Nephron progenitor cell (in vitro differentiated cells): ENCODE measurements around the gene MIB2.
"Not testable (repeated sequence)": the region's sequence is repeated elsewhere in the genome, so short reads cannot be mapped to it uniquely, and the experiment has no call there.

Experiments
- DNase-seq: peaks from one replicate; pipeline ENCODE4 v3.0.0; 2021
- H3K27ac Mint-ChIP-seq: 2 replicates; pipeline ENCODE4 v1.8.0; 2021; ENCODE audit warnings: mild to moderate bottlenecking, moderate library complexity, mixed read lengths
- H3K27me3 Mint-ChIP-seq: 2 replicates; pipeline ENCODE4 v1.8.0; 2021; ENCODE audit warnings: mild to moderate bottlenecking, low read depth, mixed read lengths; ENCODE audit not compliant: poor library complexity
- H3K36me3 Mint-ChIP-seq: 2 replicates; pipeline ENCODE4 v1.8.0; 2021; ENCODE audit warnings: low read depth, mixed read lengths
- H3K4me1 Mint-ChIP-seq: 2 replicates; pipeline ENCODE4 v1.8.0; 2021; ENCODE audit warnings: mixed read lengths
- H3K4me3 Mint-ChIP-seq: 2 replicates; pipeline ENCODE4 v1.8.0; 2021; ENCODE audit warnings: mild to moderate bottlenecking, moderate library complexity, mixed read lengths
- H3K9me3 Mint-ChIP-seq: 2 replicates; pipeline ENCODE4 v1.8.0; 2021; ENCODE audit warnings: mild to moderate bottlenecking, moderate library complexity, mixed read lengths
- TF ChIP-seq, protein P1 (sequence below): fragments of 200-600 bp; sonication (generic); IDR thresholded peaks from 2 replicates; pipeline ENCODE4 v1.5.0; 2021; ENCODE audit warnings: antibody characterized with exemption

MIB2 gene

DNA sequence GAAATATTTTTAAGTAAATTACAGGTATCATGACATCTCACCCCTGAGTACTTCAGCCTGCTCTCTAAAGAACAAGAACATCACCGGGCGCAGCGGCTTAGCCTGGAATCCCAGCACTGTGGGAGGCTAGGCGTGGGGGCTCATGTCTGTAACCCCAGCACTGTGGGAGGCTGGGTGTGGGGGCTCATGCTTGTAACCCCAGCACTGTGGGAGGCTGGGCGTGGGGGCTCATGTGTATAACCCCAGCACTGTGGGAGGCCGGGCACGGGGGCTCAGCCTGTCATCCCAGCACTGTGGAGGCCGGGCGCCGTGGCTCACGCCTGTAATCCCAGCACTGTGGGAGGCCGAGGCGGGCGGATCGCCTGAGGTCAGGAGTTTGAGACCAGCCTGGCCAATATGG, 51.2 kb downstream of the MIB2 start:
- Mint-ChIP-seq H3K9me3 (no peaks in the 10 kb centered on the region), H3K36me3 (peaks cover 14% of the 10 kb centered on the region), H3K4me1 (no peaks in the 10 kb centered on the region), H3K27ac (no peak overlapping the region), H3K4me3 (no peak overlapping the region), H3K27me3 (no peaks in the 10 kb centered on the region)
- no peak for DNase-seq
- TF ChIP-seq, protein P1, sequence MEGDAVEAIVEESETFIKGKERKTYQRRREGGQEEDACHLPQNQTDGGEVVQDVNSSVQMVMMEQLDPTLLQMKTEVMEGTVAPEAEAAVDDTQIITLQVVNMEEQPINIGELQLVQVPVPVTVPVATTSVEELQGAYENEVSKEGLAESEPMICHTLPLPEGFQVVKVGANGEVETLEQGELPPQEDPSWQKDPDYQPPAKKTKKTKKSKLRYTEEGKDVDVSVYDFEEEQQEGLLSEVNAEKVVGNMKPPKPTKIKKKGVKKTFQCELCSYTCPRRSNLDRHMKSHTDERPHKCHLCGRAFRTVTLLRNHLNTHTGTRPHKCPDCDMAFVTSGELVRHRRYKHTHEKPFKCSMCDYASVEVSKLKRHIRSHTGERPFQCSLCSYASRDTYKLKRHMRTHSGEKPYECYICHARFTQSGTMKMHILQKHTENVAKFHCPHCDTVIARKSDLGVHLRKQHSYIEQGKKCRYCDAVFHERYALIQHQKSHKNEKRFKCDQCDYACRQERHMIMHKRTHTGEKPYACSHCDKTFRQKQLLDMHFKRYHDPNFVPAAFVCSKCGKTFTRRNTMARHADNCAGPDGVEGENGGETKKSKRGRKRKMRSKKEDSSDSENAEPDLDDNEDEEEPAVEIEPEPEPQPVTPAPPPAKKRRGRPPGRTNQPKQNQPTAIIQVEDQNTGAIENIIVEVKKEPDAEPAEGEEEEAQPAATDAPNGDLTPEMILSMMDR = no peak

DNA sequence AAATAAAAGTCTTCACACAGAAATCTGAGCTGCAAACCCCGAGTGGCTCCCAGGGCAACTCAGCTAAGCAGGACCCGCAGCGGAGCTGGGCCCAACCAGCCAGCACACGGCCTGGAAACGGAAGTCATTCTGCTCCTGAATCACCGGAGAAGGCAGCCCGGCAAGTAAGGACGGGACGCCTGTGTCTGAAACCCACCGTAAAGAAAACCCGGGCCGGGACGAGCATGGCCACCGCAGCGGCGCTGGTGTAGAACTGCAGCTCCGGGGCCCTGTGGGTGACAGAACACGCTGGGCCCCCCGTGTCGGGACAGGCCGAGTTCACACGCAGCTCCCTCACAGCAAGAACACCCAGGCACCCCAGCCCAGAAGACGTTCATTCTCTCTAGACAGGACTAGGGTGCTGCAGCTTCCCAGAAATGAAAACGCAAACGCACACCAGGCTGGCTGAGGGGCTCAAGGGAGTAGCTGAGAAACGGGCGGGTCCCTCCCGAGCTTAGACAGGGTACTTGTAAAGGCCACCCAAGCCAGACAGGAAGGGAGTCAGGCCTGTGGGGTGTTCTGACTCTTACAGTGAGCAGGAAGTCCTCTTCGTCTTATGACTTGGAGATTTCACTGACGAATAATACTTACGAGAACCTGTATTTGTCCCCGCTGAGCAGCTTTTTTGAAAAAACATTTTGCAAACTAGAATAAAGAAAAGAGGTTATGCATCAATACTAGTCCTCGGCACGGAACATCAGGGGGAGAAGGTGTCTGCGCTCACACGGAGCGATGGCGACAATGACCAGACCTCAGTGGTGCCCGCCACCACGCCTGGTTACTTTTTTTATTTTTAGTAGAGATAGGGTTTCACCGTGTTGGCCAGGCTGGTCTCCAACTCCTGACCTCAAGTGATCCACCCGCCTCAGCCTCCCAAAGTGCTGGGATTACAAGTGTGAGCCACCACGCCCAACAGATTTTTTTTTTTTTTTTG, 54.5 kb downstream of the MIB2 start:
- Mint-ChIP-seq H3K36me3 (peaks cover 31% of the 10 kb centered on the region), H3K27me3 (no peaks in the 10 kb centered on the region), H3K9me3 (no peaks in the 10 kb centered on the region), H3K4me1 (no peaks in the 10 kb centered on the region), H3K27ac (no peak overlapping the region), H3K4me3 (no peak overlapping the region)
- DNase-seq = no peak
- TF ChIP-seq, protein P1 = no peak

DNA sequence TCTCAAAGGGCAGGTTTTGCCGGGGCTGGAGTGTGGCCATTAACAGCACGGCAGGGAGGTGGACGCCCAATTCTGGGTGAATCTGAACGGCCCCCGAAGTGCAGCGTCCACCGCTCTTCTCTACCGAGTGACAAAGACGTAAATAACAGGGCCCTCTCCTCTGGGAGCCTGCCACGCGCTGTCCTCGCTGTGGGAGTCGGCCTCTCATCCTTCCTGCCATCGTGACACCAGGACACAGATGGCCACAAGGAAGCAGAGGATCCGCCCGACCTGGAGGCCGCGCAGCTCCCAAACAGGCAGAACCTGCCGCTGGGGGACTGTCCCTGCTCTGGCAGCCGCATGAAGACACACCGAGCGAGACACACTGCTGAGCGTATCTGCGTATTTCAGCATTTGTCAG, 55.6 kb downstream of the MIB2 start:
- Mint-ChIP-seq H3K27me3 (no peaks in the 10 kb centered on the region), H3K27ac (no peak overlapping the region), H3K36me3 (peaks cover 32% of the 10 kb centered on the region), H3K9me3 (no peaks in the 10 kb centered on the region), H3K4me1 (no peaks in the 10 kb centered on the region), H3K4me3 (no peak overlapping the region)
- DNase-seq = no peak
- TF ChIP-seq, protein P1 = no peak

DNA sequence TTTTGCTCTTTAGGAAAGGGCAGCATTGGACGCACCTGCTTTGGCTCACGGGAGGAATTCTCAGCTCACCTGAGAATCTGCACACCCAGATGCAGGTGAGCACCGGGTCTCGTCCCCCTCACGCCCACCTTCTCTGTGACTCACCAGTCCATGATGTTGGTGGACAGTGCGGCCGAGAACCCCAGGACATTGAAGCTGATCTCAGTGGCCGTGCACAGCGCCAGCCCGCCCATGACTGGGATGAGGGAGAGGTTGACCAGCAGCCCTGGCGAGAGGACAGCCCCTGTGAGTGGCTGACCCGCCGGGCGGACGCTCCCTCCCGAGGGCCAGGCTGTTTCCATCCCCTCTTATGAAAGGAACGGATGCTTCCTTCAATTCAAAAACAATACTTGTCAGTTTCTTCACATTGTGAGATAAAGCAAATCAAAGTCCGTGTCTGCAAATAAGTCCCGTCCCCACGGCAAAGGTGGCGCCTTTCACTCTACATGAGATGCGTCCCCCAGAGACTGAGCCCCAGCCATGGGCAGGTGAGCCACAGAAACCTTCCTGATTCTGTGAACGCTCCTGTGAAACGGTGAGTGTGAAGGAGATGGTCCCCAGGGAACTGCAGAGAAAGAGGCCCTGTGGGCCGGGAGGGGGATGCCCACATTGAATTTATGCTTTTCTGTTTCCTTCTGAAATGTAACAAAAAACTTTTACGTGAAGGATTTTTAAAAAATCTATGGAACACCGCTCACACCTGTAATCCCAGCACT, 56.2 kb downstream of the MIB2 start:
- Mint-ChIP-seq H3K36me3 (peaks cover 32% of the 10 kb centered on the region), H3K27ac (peak overlapping the region; percentile 59), H3K4me3 (no peak overlapping the region), H3K9me3 (no peaks in the 10 kb centered on the region), H3K4me1 (no peaks in the 10 kb centered on the region), H3K27me3 (no peaks in the 10 kb centered on the region)
- TF ChIP-seq, protein P1 = no peak
- no peak for DNase-seq

DNA sequence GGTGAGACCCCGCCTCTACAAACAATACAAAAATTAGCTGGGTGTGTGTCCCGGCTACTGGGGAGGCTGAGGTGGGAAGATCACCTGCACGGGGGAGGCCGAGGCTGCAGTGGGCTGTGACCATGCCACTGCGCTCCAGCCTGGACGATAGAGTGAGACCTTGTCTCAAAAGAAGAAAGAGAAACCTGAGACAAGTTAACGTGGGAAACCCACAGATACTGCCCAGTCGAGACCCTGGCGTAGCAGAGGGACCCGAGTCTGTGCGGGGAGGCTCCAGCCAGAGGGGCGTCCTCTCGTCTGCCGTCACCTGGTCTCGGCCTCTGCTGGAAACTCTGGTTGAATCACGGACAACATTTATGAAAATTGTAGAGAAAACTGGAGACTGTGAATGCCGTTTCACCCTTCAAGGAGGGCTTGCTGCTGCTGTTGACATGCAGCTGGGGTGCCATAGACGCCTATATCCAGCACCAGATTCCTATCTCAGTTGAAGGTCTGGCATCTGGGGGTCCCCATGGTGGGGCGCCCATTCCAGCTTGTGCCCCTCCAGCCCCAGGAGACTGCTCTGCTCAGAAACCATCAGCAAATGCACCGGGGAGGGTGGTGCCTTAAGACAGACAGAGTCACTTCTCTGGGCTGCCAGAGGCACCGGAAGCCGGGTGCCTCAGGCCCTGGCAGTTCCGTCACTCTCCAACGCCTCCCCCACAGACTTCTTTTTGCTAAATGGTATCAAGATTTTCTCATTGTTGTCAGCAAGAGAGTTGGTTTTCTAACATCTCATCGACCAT, 57.1 kb downstream of the MIB2 start:
- Mint-ChIP-seq H3K4me3 (no peak overlapping the region), H3K27ac (no peak overlapping the region), H3K27me3 (no peaks in the 10 kb centered on the region), H3K4me1 (no peaks in the 10 kb centered on the region), H3K9me3 (no peaks in the 10 kb centered on the region), H3K36me3 (peaks cover 31% of the 10 kb centered on the region)
- TF ChIP-seq, protein P1 = no peak
- no peak for DNase-seq

DNA sequence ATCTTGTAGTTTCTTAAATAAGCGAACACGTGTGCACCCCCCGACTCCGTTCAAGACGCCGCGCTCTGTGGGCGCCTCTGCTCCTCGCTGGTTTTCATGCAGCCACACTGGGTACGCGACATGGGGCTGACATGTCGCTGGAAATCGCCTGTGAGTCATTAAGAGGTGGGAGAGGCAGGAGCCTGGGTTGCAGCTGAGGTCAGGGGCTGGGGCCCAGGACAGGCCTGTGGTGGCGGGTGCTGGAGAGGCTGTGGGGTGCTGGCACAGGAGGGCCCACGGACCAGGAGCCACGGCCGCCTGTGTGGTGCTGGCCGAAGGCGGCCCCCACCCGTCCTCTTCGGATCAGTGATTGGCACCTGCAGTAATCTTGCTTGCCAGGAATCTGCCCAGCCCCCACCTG, 59.5 kb downstream of the MIB2 start:
- not testable (repeated sequence) for H3K27me3 Mint-ChIP-seq, DNase-seq

DNA sequence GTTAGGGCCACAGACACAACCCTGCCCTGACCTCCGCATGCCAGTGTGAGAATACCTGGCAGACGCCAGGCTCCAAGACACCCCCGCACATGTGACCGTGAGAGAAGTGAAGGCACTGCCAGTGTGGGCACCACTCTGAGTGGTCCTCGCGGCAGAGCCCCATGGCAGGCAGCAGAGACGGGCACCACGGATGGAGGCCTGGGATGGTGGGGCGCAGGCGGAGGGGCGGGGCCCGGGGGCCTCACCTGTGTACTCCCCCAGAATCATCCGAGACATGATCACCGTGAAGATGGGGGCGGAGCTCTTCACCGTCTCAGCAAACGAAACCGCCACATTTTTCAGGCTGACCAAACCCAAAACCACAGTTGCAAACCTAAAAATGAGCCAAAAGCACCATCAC, 59.9 kb downstream of the MIB2 start:
- not testable (repeated sequence) for H3K27ac Mint-ChIP-seq, H3K4me3 Mint-ChIP-seq, DNase-seq, H3K9me3 Mint-ChIP-seq, H3K27me3 Mint-ChIP-seq
- Mint-ChIP-seq H3K4me1 (peaks cover 21% of the 10 kb centered on the region), H3K36me3 (peaks cover 42% of the 10 kb centered on the region)

More for the DNA sequence above, 59.5 kb downstream of the MIB2 start:
- peaks cover 42% of the 10 kb centered on the region for H3K36me3 Mint-ChIP-seq
- H3K9me3 Mint-ChIP-seq, H3K27ac Mint-ChIP-seq, H3K4me3 Mint-ChIP-seq: not testable (repeated sequence)
- peaks cover 21% of the 10 kb centered on the region for H3K4me1 Mint-ChIP-seq

DNA sequence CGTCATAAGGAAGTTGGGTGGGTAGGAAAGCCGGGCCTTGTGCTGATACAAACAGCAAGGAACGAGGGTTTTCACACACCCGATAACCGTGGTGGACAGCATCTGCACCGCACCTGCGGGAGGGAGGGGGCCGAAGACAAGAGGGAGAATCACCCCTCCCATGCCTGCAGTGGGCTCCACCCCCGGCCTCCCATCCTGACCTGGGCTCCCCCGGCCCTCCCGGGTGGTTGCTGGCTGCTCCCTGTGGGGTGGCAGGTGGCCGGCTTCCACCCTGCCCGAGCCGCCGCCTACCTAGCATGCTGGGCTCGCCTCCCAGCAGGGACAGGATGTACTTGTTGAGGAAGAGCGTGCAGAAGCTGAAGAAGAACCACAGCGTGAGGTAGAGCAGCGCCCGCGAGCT, 60.8 kb downstream of the MIB2 start:
- not testable (repeated sequence) for DNase-seq

More for the DNA sequence above, 60.8 kb downstream of the MIB2 start:
- peaks cover 41% of the 10 kb centered on the region for H3K36me3 Mint-ChIP-seq
- H3K4me1 Mint-ChIP-seq = peaks cover 21% of the 10 kb centered on the region
- H3K27me3 Mint-ChIP-seq, H3K4me3 Mint-ChIP-seq, H3K9me3 Mint-ChIP-seq, H3K27ac Mint-ChIP-seq: not testable (repeated sequence)
